HEK293 (cell line): ENCODE results near the gene DPH7.

Experiments used
- CTCF ChIA-PET: fragments of 350-600 bp; formaldehyde crosslinking; extraction: SDS; loops from one replicate; lab custom pipeline; 2021; ENCODE audit warnings: antibody characterized with exemption; lab: Yijun Ruan, JAX
- POLR2A ChIA-PET: fragments of 300-600 bp; formaldehyde crosslinking; extraction: SDS; loops from one replicate; lab custom pipeline; 2020; ENCODE audit warnings: antibody characterized with exemption, inconsistent platforms; lab: Yijun Ruan, JAX
- H3K27ac ChIP-seq: fragments of 200-500 bp; sonication (Bioruptor generic); 2 replicates; pipeline ENCODE4 v1.5.1; 2014; ENCODE audit warnings: low read depth, low read length, control low read depth, inconsistent platforms; ENCODE audit errors: extremely low read depth
- H3K36me3 ChIP-seq, 2 experiments: fragments of 200-500 bp in 1 of 2; sonication (Bioruptor generic) in 1 of 2; 1 replicate in 1 of 2; 2 replicates in 1 of 2; pipeline ENCODE4 v1.5.1; 2014 to 2017; ENCODE audit warnings: inconsistent platforms in 2 of 2, low read length in 2 of 2; ENCODE audit not compliant: control insufficient read depth in 2 of 2, insufficient read depth in 1 of 2
- H3K4me1 ChIP-seq: fragments of 200-500 bp; sonication (Bioruptor generic); 2 replicates; pipeline ENCODE4 v1.5.1; 2014; ENCODE audit warnings: mild to moderate bottlenecking, low read length, inconsistent platforms; ENCODE audit not compliant: control insufficient read depth, insufficient read depth
- H3K4me3 ChIP-seq: 2 replicates; pipeline ENCODE4 v1.5.1; 2011; ENCODE audit warnings: low read depth, mild to moderate bottlenecking, control low read depth, low read length, moderate library complexity
- H3K9me3 ChIP-seq: fragments of 200-500 bp; sonication (Bioruptor generic); 2 replicates; pipeline ENCODE4 v1.5.1; 2014; ENCODE audit warnings: low read depth, low read length, inconsistent platforms; ENCODE audit not compliant: control insufficient read depth, insufficient read depth
- GLIS2 ChIP-seq: fragments of 450-650 bp; formaldehyde crosslinking; IDR thresholded peaks from 2 replicates; pipeline ENCODE4 v1.5.1; 2016; ENCODE audit warnings: missing biosample characterization, missing genetic modification characterization
- HOXD13 ChIP-seq: sonication (generic); formaldehyde crosslinking; IDR thresholded peaks from 2 replicates; pipeline ENCODE4 v1.8.0; 2022; ENCODE audit warnings: missing genetic modification reagents, borderline replicate concordance
- KLF7 ChIP-seq: fragments of 450-650 bp; formaldehyde crosslinking; IDR thresholded peaks from 2 replicates; pipeline ENCODE4 v1.5.1; 2016; ENCODE audit warnings: missing biosample characterization, missing genetic modification characterization, borderline replicate concordance
- PRDM2 ChIP-seq: fragments of 450-650 bp; formaldehyde crosslinking; IDR thresholded peaks from 2 replicates; pipeline ENCODE4 v1.5.1; 2016; ENCODE audit warnings: missing biosample characterization, missing genetic modification characterization, borderline replicate concordance
- ZBTB20 ChIP-seq: fragments of 450-650 bp; formaldehyde crosslinking; IDR thresholded peaks from 2 replicates; pipeline ENCODE4 v1.5.1; 2016; ENCODE audit warnings: missing biosample characterization, missing genetic modification characterization
- ZBTB7A ChIP-seq: fragments of 450-650 bp; formaldehyde crosslinking; IDR thresholded peaks from 2 replicates; pipeline ENCODE4 v1.5.1; 2016; ENCODE audit warnings: low read depth, missing biosample characterization, missing genetic modification characterization
- ZFHX2 ChIP-seq: fragments of 450-650 bp; formaldehyde crosslinking; conservative IDR thresholded peaks from 2 replicates; pipeline ENCODE4 v1.5.1; 2016; ENCODE audit warnings: missing biosample characterization, missing genetic modification characterization
- ZFP3 ChIP-seq: fragments of 450-650 bp; formaldehyde crosslinking; IDR thresholded peaks from 2 replicates; pipeline ENCODE4 v1.5.1; 2016; ENCODE audit warnings: low read depth, missing biosample characterization, missing genetic modification characterization
- ZNF211 ChIP-seq: fragments of 450-650 bp; formaldehyde crosslinking; IDR thresholded peaks from 2 replicates; pipeline ENCODE4 v1.5.1; 2016; ENCODE audit warnings: low read depth, missing biosample characterization, missing genetic modification characterization
- ZNF394 ChIP-seq: fragments of 450-650 bp; formaldehyde crosslinking; IDR thresholded peaks from 2 replicates; pipeline ENCODE4 v1.5.1; 2016; ENCODE audit warnings: missing biosample characterization, missing genetic modification characterization, mild to moderate bottlenecking, moderate library complexity, borderline replicate concordance
- ZNF426 ChIP-seq: fragments of 450-650 bp; formaldehyde crosslinking; IDR thresholded peaks from 2 replicates; pipeline ENCODE4 v1.5.1; 2017; ENCODE audit warnings: missing biosample characterization, missing genetic modification characterization, mild to moderate bottlenecking, inconsistent platforms, moderate library complexity
- ZNF449 ChIP-seq: fragments of 450-650 bp; formaldehyde crosslinking; IDR thresholded peaks from 2 replicates; pipeline ENCODE4 v1.5.1; 2017; ENCODE audit warnings: missing biosample characterization, mild to moderate bottlenecking, missing genetic modification characterization, moderate library complexity
- ZNF513 ChIP-seq: fragments of 450-650 bp; IDR thresholded peaks from 2 replicates; pipeline ENCODE4 v1.5.1; 2018; ENCODE audit warnings: missing biosample characterization, missing genetic modification characterization
- ZNF555 ChIP-seq: fragments of 450-650 bp; formaldehyde crosslinking; conservative IDR thresholded peaks from 2 replicates; pipeline ENCODE4 v1.5.1; 2017; ENCODE audit warnings: missing biosample characterization, mild to moderate bottlenecking, missing genetic modification characterization, inconsistent platforms
- ZNF596 ChIP-seq: fragments of 450-650 bp; IDR thresholded peaks from 2 replicates; pipeline ENCODE4 v1.5.0; 2018; ENCODE audit warnings: missing biosample characterization, mild to moderate bottlenecking, missing genetic modification characterization, moderate library complexity
- ZNF623 ChIP-seq: fragments of 450-650 bp; formaldehyde crosslinking; IDR thresholded peaks from 2 replicates; pipeline ENCODE4 v1.5.1; 2016; ENCODE audit warnings: missing biosample characterization, missing genetic modification characterization
- ZNF664 ChIP-seq: fragments of 450-650 bp; formaldehyde crosslinking; IDR thresholded peaks from 2 replicates; pipeline ENCODE4 v1.5.1; 2016; ENCODE audit warnings: missing biosample characterization, missing genetic modification characterization
- ZNF768 ChIP-seq: fragments of 450-650 bp; formaldehyde crosslinking; IDR thresholded peaks from 2 replicates; pipeline ENCODE4 v1.5.1; 2018; ENCODE audit warnings: missing biosample characterization, mild to moderate bottlenecking, missing genetic modification characterization
- ZNF785 ChIP-seq: fragments of 450-650 bp; formaldehyde crosslinking; IDR thresholded peaks from 2 replicates; pipeline ENCODE4 v1.5.1; 2016; ENCODE audit warnings: missing biosample characterization, missing genetic modification characterization
- ZSCAN5A ChIP-seq: fragments of 450-650 bp; formaldehyde crosslinking; IDR thresholded peaks from 2 replicates; pipeline ENCODE4 v1.5.1; 2016; ENCODE audit warnings: missing biosample characterization, missing genetic modification characterization

Gene DPH7

GRCh38 chr9:137593176-137593575 is 14.5 kb upstream of the DPH7 start (continued):
- TF ChIP-seq ZNF449 (tag by site-specific recombination), result no peak

GRCh38 chr9:137592767-137593166 is 14.0 kb upstream of the DPH7 start:
- Histone ChIP-seq H3K4me3 (no peak overlapping the region), H3K4me1 (peaks cover 2% of the 10 kb centered on the region; the same call in 1 of the 2 replicates), H3K36me3 (peaks cover 4 to 16% of the 10 kb centered on the region in 2 experiments; a peak in 2 of 3 replicates), H3K9me3 (no peaks in the 10 kb centered on the region), H3K27ac (no peak overlapping the region)
- CTCF ChIA-PET, result interaction anchor here (0.6 to 2.0 kb wide), 4 partner anchors 13 to 151 kb away, joined by 3 to 9 read pairs (median 3); partner anchors contain the start of gene NSMF
- POLR2A ChIA-PET, result interaction anchor here (1.0 to 3.0 kb wide), 3 partner anchors 10 to 19 kb away, joined by 4 to 43 read pairs (median 7); partner anchors contain the start of gene ARRDC1
- TF ChIP-seq ZSCAN5A (tag by site-specific recombination), result no peak
- 0 out of 2 replicates have a peak, but pooled peaks have one; percentile 8 for TF ChIP-seq ZFHX2 (tag by site-specific recombination)
- peak; percentile 75 for TF ChIP-seq ZBTB20 (tag by site-specific recombination)

- peak within 1 kb of the TSS; percentile 75; the same call in 1 of the 2 replicates for H3K27ac ChIP-seq
- ChIA-PET POLR2A (interaction anchor here (0.5 to 4.2 kb wide), 15 partner anchors 9 to 267 kb away, joined by 3 to 43 read pairs (median 6); partner anchors contain the start of genes ARRDC1, DPH7, EHMT1 and MRPL41), CTCF (interaction anchor here (0.5 to 2.0 kb wide), 7 partner anchors 9 to 56 kb away, joined by 3 to 9 read pairs (median 3); partner anchors contain the start of gene DPH7)
- H3K36me3 ChIP-seq, result peaks cover 4 to 37% of the 10 kb centered on the region in 2 experiments; a peak in 2 of 3 replicates
- peak within 1 kb of the TSS; percentile 75 for H3K4me3 ChIP-seq
- H3K9me3 ChIP-seq, result no peaks in the 10 kb centered on the region
- H3K4me1 ChIP-seq, result peaks cover 2% of the 10 kb centered on the region; the same call in 1 of the 2 replicates
- TF ChIP-seq ZNF664 (tag by site-specific recombination), result no peak
- no peak for TF ChIP-seq ZNF211 (tag by site-specific recombination)
- no peak for TF ChIP-seq ZNF513 (tag by site-specific recombination)
- TF ChIP-seq ZNF768 (tag by site-specific recombination), result no peak
- peak; percentile 96 for TF ChIP-seq GLIS2 (tag by site-specific recombination)
- TF ChIP-seq ZNF555, result no peak
- no peak for TF ChIP-seq HOXD13
- no peak for TF ChIP-seq ZNF596
- TF ChIP-seq KLF7, result no peak
- no peak for TF ChIP-seq ZNF623 (tag by site-specific recombination)
- no peak for TF ChIP-seq ZNF394 (tag by site-specific recombination)
- TF ChIP-seq ZBTB7A (tag by site-specific recombination), result peak; percentile 70; the same call in 1 of the 2 replicates
- no peak for TF ChIP-seq ZFP3
- TF ChIP-seq ZNF785, result peak; percentile 52; the same call in 1 of the 2 replicates
- no peak for TF ChIP-seq PRDM2 (tag by site-specific recombination)
- no peak for TF ChIP-seq ZNF426 (tag by site-specific recombination)
These were observed 12.0 kb upstream of the DPH7 start, which contains the start of gene ZMYND19 for GRCh38 chr9:137590469-137591383. ZMYND19 (minus strand) TSS chr9:137590512; CDS start chr9:137590263, 249 bp downstream.
